GM10248 (cell line): ENCODE results near the gene KCNK16.

Experiments used
- CTCF ChIA-PET: fragments of 300-600 bp; sonication (Branson Sonifier 250); formaldehyde crosslinking; extraction: SDS; loops from one replicate; lab custom pipeline; 2021; ENCODE audit warnings: antibody characterized with exemption; lab: Yijun Ruan, JAX
- POLR2A ChIA-PET: fragments of 350-650 bp; sonication (Branson Sonifier 250); formaldehyde crosslinking; extraction: SDS; loops from one replicate; lab custom pipeline; 2020; ENCODE audit warnings: antibody characterized with exemption; lab: Yijun Ruan, JAX
- DNase-seq: peaks from one replicate; pipeline ENCODE4 v3.0.0; 2012; ENCODE audit errors: extremely low spot score
- TF ChIP-seq, protein P1 (sequence below): IDR thresholded peaks from 2 replicates; pipeline ENCODE4 v1.5.1; 2012; ENCODE audit warnings: mild to moderate bottlenecking, low read depth; ENCODE audit errors: extremely low read depth, missing control alignments, control extremely low read depth

Gene KCNK16

DNA sequence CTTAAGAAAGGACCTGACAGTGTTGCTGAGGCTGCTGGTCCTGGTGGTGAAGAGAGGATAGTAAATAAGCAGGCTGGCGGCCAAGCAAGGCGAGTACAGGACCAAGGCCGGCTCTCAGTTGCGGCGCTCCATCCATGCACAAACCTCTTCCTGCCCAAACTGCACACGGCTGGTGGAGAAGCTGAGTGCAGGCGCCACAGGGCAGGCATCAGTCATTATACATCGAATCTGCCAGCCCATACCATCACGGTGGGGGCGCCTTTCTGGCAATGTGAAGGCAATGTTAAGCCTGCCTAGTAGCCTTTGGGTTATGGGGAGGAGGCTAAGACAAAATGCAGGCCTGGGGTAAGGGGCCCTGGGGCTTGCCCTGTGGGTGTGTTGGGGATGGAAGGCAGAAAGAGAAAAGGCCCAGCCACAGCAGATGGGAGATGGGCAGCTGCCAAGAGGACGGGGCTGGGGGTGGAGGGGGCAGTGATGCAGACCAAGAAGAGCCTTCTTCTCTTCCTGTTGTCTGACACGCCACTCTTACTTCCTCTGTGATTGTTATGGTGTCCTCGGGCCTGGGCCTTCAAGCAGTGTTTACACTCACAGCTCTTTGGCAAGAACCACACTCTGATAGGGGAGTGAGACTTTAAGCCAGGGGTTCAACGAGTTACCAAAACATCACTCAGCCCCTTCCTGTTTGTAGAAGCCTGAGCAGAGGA, 20.3 kb upstream of the KCNK16 start:
- peak; percentile 42 for DNase-seq
- POLR2A ChIA-PET, result no interaction called here
- TF ChIP-seq, protein P1, sequence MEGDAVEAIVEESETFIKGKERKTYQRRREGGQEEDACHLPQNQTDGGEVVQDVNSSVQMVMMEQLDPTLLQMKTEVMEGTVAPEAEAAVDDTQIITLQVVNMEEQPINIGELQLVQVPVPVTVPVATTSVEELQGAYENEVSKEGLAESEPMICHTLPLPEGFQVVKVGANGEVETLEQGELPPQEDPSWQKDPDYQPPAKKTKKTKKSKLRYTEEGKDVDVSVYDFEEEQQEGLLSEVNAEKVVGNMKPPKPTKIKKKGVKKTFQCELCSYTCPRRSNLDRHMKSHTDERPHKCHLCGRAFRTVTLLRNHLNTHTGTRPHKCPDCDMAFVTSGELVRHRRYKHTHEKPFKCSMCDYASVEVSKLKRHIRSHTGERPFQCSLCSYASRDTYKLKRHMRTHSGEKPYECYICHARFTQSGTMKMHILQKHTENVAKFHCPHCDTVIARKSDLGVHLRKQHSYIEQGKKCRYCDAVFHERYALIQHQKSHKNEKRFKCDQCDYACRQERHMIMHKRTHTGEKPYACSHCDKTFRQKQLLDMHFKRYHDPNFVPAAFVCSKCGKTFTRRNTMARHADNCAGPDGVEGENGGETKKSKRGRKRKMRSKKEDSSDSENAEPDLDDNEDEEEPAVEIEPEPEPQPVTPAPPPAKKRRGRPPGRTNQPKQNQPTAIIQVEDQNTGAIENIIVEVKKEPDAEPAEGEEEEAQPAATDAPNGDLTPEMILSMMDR, result no peak
- CTCF ChIA-PET, result interaction anchor here (0.9 to 3.8 kb wide), 3 partner anchors 10 to 20 kb away, joined by 3 to 13 read pairs (median 6); no protein-coding TSS in a partner anchor

DNA sequence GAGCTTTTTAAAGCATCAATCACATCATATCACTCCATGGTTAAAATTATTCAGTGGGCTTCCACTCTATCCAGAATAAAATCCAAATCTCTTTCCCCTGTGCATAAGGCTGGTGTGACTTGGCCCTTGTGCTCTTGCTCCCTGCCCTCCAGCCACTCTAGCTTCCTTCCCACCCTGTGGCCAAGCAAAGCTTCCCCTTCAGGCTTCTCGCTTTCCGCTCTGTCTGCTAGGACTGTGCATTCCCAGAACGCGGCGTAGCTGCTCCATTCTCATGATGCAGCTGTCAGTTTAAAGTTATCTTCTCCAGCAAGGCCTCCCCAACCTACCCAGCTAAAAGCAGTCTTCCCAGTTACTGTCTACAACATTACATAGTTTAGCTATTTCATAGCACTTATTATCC, 19.4 kb upstream of the KCNK16 start:
- no peak for DNase-seq
- POLR2A ChIA-PET, result no interaction called here
- CTCF ChIA-PET, result interaction anchor here (0.9 to 3.8 kb wide), 4 partner anchors 10 to 175 kb away, joined by 3 to 13 read pairs (median 5); no protein-coding TSS in a partner anchor
- TF ChIP-seq, protein P1, result no peak

DNA sequence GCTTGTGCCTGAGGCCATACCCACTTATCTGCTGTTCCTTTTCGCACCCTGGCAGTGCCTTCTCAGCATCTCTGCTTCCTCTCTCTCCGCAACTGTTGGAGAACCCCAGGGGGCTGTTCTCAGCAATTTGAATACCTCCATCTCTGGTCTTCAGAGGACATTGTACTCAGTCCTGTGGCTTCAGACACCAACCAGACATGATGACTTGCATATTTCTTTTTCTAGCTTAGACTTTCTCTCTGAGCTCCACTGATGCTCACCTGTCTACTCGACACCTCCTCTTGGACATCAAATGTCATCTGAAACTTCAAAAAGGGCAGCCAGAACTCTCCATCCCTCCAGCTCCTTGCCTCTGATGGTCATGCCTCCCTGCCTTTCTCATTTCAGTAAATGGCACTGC, 18.9 kb upstream of the KCNK16 start:
- DNase-seq, result no peak
- ChIA-PET POLR2A (no interaction called here), CTCF (interaction anchor here (1.4 to 3.8 kb wide), 4 partner anchors 9 to 175 kb away, joined by 3 to 13 read pairs (median 5); no protein-coding TSS in a partner anchor)
- TF ChIP-seq, protein P1, result no peak

DNA sequence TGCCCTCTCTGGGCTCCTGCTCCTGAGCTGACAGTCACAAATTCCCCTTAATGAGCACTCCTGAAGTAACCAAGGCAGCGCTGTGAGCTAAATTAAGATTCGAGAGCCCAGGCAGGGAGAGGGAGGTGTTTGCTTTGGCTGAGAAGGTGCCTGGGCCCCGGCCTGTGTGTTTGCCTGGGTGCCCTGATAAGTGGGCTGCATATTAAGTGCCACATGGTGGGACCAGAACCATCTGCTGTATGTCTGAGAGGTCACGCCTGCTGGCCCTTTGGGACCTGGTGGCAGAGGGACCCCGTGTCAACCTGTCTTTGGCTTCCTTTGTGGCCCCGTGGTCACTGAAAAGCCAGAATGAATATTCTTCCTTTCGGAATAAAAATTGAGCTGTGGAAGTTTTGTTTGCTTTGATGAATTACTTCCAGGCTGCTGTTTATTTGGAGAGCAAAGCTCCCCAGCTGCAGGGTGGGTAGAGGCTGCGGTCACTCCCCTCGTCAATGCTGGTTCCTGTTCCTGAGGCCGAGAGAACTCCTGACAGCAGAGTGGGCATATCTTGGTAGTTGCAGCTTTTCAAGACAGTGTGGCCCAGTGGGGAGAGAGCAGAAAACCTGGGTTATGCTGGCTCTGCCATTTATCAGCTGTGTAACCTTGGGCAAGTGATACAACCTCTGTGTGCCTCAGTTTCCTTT, 17.5 kb upstream of the KCNK16 start:
- CTCF ChIA-PET, result interaction anchor here (0.8 to 3.8 kb wide), 9 partner anchors 7 to 654 kb away, joined by 3 to 13 read pairs (median 4); no protein-coding TSS in a partner anchor
- TF ChIP-seq, protein P1, result no peak
- DNase-seq, result no peak
- POLR2A ChIA-PET, result no interaction called here

DNA sequence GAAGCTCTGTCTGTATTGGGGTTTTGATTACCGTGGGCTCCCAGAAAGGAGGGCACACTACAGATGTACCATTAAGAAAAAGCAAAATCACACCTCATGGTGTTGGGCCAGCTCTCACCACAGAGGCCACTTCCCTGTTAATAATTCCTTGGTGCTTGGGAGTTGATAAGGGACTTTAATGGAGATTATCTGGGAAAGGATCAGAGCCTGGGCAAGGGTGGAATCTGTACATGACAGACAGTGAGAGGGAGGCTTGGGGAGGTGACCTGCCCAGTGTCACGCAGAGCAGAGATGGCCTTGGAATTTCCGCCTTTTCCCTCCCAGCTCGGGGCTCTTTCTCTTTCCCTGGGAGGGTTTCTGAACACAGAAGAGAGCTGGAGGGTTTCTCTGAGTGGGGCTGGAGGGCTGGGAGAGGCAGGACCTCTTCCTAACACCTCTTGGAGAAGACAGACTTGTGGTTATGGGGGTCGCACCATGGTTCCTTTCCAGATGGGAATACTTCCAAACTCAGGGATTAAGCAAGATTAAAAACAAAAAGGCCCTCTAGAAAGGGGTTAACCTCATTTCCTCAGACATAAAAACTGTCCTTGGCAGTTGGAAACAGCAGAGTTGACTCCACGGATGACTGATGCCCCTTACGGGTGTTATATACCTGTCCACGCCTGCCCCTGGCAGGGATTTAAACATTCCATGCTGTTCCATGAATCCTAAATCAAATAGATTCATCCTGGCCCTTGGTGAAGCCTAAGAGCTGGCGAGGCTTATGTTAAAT, 16.8 kb upstream of the KCNK16 start:
- CTCF ChIA-PET, result interaction anchor here (0.9 to 3.8 kb wide), 6 partner anchors 8 to 655 kb away, joined by 3 to 13 read pairs (median 4); no protein-coding TSS in a partner anchor
- DNase-seq, result no peak
- POLR2A ChIA-PET, result no interaction called here
- TF ChIP-seq, protein P1, result no peak

DNA sequence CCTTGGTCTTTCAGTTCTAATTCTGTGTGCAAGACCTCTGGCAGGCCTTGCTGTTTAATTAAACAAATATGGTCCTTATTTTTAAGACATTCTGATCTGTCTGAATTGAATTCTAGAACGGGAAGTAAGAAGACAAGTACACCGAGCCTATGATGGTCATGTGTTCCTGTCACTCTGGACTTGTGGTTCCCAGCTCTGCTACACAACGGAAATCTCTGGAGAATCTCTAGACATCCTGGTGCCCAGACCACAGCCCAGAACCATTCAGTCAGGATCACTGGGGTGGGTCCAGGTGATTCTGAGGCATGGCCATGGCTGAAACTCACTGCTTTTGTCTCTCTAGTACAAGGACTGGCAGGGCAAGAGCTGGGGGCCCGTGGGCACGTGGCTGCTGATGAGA, 15.9 kb upstream of the KCNK16 start:
- CTCF ChIA-PET, result interaction anchor here (1.4 to 2.5 kb wide), 2 partner anchors 9 to 10 kb away, joined by 4 to 12 read pairs; no protein-coding TSS in a partner anchor
- TF ChIP-seq, protein P1, result no peak
- POLR2A ChIA-PET, result no interaction called here
- DNase-seq, result no peak
